ENCODE measurements around the gene TLR8.

GRCh38 chrX:12881914-12882313, 24.5 kb upstream of the TLR8 start:
- no peak for TF ChIP-seq POLR2AphosphoS5 (IDR thresholded peaks at IDR 0.05; ENCODE audit: low read depth, low read length)
- TF ChIP-seq POLR2A (IDR thresholded peaks at IDR 0.05; ENCODE audit: low read depth, low read length), result no peak
- no peak for TF ChIP-seq TAF1 (IDR thresholded peaks at IDR 0.05; ENCODE audit: borderline replicate concordance, low read depth, low read length)

Measured in GM12892 (cell line).